CD4-positive, alpha-beta T cell treated with Interleukin-17A for 1 hour (primary cell): ENCODE data around the gene RACGAP1.
A peak's percentile ranks its signal among the peaks of the same experiment; 100 is the strongest.
"Not testable (repeated sequence)": the region's sequence is repeated elsewhere in the genome, so short reads cannot be mapped to it uniquely, and the experiment has no call there.

Source experiments
- DNase-seq: peaks from one replicate; pipeline ENCODE4 v3.0.0-alpha.2; 2020

The RACGAP1 gene

DNA sequence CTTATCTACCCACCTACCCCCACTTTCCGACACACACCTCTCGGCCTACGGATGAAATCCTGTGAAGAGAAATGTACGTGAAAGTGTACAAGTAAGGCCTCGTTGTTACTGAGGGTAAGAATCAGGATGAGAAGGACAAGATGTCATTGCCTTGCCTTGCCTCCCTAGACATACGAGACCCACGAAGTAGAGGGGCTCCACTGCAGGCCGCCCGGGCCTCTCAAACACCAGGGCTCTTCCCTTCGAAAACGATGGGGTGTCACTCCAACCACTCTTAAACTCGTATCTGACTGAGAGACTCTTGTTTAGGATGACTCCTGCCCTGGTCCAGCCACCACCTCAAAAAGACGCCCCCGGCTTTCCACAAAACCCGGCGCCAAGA lies 498 bp downstream of the RACGAP1 start:
- DNase-seq = peak; percentile 9

DNA sequence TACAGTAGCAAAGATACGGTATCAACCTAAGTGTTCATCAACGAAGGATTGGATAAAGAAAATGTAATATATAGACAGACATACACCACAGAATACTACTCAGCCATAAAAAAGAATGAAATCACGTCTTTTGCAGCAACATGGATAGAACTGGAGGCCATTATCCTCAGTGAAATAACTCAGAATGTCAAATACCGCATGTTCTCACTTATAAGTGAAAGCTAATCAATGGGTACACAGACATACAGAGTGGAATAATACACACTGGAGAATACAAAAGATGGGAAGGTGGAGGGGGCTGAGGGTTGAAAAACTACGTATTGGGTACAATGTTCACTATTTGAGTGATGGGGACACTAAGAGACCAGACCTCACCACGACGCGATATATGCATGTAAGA lies 1.1 kb downstream of the RACGAP1 start:
- DNase-seq = no peak

DNA sequence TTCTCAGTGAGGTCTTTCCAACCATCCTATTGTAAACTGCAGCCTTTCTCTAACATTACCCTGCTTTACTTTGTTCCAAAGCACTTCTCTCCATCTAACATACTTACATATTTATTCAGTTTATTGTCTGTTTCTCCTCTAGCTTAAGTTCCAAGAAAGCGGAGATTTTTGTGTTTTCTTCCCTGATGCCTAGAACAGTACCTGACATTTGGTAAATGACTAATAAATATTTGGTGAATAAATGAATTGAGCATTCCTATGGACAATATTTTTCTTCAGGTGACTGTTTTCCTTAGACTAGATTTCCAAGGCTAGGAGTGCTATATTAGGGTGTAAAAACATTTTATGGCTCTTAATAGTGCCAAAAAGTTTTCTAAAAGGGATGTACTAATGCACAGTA lies 2.4 kb downstream of the RACGAP1 start:
- DNase-seq = no peak

DNA sequence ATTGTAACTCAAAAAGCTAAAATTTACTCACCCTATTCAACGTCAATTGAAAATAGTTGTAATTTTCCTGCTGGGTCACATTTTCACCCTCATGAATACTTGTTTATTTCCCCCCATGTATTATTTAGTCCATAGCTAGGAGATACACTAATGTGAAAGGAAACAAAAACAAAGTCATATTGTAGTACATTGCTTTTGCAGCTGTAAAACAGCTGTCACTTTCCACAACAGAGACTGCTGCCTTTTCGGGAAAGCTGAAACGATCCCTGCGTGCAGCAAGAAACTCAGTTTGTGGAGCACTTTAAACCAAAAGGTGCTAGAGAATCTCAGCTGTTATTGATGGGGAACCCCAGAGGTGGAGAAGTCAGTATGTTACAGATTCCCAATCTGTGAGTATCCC lies 4.3 kb downstream of the RACGAP1 start:
- no peak for DNase-seq

DNA sequence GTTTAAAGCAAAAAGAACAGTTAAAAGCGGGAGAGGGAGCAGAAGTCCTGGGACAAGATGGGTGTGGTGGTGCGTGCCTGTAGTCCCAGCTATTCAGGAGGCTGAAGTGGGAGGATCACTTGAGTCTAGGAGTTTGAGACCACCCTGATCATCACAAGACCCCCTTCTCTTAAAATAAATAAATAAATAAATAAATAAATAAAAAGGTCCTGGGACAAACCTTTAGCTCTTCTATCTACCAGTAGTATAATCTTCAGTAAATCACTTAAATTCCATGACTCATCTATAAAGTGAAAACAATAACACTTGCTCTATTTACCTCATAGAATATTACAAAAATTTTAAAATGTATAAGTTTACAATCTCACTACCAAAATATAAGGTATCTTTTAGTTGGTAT lies 5.8 kb downstream of the RACGAP1 start:
- DNase-seq = no peak

DNA sequence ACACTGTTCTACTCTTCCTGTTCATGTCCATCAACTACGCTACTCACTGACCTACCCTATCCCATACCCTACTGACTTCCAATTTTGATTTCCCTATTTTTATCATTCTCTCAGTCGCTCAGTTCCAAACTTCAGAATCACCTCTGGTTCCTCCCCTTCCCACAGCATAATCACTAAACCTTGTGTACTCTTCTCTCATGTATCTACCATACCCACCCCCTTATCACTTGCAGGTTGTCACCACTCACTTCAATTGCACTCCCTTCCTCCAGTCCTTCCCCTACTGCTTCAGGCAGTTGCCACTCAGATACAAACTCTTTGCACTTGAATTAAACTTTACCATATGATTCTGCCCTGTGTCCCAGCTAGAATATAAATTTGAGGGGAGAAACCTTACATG lies 6.3 kb downstream of the RACGAP1 start:
- no peak for DNase-seq

DNA sequence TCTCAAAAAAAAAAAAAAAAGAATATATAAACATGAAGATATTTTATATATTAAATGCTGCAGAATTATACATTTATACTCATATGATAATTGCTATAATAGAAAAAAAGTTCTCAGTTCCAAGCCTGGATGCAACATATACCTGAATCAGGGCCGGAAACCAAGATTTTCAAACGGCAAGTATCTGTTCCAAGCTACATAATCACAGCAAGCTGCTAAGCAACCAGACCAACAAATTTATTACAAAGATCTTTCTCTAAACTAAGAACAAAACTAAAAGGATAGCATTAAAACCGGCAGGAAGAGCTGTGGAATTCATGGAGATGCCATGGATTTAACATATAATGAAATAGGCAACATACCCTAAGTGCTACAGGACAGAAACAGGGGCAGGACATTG lies 7.1 kb downstream of the RACGAP1 start:
- DNase-seq = no peak

DNA sequence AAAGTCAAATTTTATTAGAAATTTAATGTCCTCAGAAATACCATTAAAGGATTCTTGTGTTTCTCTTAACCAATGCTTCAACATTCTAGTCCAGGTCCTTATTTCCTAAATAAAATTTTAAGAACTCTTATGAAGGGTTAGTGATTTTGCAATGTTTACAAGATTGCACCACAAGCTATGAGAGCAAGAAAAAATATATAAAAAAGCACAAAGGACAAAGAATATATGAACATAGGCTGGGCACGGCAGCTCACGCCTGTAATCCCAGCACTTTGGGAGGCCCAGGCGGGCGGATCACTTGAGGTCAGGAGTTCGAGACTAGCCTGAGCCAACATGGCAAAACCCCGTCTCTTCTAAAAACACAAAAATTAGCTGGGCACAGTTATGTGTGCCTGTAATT lies 7.7 kb downstream of the RACGAP1 start:
- no peak for DNase-seq

DNA sequence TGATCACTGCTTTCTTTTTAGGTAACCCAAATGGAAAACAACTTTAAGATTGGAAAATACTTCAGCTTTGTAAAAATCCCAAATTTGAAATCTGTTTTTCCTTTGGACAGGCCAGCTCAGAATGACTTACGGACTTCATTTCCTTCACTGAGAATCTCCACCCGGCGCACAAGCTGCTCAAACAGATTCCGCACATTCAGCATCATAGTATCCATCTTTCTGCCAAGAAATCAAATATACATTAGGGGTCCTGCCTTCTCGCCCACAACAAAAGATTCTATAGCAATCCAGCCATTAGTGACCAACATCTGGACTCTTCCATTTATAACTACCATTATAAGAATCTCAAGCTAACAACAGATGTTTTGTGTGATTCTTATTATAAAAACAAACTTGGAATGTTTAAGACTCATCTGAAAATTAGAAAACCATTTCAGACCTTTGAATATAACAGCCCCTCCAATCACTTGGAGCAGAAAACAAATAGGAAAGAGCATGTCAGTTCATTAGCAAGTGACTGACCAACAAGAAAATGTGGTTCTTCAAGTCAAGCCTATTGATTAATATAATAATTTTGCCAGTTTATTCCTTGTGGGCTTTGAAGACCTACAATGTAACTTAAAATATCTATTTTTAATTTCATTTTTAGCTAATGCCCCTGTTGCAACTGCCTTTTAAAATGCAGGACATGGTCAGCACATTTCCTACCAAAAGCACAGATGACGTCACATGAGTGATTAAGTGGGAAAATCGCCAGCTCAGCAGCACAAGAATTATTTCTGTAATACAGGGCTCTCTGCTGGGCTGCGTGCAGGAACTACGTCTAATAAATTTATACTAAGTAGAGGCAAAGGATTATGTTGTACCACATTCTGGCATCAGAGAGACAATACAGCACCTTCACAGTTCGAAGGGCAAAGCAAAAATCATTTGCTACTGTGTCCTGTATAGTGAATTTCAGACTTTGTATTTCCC lies 8.5 kb downstream of the RACGAP1 start:
- no peak for DNase-seq

DNA sequence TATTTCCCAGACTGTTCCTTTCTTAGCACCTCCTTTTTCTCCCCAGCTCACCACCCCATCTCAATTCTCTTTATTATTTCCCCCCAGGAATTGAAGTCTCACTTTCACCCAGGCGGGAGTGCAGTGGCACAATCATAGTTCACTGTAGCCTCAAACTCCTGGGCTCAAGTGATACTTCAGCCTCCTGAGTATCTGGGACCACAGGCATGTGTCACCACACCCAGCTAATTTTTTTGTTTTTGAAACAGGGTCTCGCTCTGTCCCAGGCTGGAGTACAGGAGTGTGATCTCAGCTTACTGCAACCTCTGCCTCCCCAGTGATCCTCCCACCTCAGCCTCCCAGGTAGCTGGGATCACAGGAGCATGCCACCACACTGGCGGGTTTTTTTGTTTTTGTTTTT lies 11.0 kb downstream of the RACGAP1 start:
- no peak for DNase-seq

DNA sequence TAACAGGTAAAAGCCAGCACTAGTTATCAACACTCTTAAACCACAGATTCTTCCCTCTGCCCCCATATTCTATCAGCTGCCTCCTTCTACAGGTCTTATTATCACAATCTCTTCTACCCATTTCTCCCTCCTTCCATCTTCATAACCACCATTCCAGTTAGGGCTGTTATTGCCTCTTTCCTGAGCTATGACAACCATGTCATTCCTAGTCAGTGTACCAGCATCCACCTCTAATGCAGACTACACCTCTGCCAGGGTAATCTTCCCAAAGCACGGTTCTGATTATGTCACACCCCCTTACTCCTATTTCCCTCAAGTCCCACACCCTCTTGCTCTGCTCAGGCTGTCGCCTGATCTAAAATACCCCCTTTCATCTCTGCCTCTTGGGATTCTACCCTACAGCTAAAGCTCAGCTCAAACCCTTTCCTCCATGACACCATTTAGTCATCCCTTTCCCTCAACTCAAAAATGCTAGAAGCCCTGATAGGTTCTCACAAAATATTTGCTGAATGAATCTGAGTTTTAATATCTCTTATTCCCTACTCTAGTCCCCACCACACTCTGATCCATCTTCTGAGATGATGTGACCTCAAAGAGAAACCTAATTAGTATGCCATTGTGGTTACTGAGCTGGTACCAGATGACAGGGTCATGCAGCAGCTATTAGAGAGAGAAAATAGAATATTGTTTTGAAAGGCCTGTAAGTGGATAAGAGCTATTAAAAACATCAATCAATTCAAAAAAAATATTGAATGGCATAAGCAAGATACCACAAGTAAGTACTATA lies 11.7 kb downstream of the RACGAP1 start:
- DNase-seq = peak; percentile 18

DNA sequence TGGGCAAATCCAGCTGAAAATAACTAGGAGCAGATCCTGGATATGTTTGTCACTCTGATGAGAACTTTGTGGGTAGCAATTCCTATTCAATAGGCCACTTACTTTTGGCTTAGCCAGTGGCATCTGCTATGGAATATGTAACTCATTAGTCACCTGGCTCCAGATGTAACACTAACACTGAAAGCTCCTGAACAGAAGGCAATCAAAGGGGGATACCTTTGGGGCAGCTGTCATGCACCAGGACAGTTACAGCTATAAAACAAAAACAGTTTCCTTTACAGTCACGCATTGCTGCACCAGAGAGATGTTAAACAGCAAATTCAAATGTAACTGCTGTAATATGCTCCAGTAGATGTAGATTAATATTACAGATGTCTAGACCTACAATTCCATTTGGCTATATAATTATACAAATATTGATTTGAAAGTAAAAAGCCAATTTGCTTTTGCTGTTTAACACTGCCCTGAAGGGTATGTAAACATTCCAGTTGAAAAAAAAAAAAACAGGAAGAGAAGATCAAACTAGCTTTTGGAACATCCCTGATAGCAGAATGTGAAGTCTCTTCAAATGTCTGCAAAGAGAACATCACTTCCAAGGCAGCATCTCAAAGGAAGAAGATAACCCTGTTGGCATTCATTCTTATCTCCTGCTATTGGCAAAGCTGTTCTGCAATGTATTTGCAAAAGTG lies 18.4 kb downstream of the RACGAP1 start:
- no peak for DNase-seq

DNA sequence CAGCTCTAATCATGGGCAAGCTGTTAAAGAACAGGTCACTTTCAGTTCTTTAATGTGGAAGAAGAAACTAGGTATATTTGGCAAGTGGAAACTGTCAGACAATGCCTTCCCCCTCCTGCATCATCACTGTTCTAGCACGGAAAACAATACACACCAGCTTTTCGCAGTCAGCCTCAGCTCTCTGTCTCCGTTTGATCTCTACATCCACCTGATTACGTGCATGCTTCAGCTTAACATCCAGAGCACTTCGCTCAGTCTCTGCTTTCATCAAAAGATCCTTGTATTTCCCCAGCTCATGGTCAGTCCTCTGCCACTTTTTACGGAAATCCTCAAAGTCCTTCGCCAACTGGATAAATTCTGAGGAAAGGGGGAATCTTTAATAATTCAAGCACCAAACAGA lies 19.0 kb downstream of the RACGAP1 start:
- DNase-seq = no peak

DNA sequence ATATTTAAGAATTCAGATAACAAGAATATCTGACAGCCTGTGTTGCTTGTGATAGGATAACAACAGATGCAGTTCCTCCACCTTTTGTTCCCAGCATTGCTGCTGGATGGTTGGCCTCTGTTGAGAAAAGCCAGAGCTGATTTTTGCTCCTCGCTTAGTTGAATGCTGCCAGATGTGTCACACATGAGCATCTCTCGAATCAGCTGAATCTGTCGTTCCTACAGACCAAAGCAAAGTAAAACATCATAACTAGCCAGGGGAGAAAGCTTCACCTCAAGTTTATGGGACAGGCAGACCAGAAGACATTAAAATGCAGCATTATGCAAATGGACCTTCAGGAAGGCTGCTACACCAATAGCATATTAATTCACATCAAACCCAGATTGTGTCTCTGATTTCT lies 20.1 kb downstream of the RACGAP1 start:
- no peak for DNase-seq

DNA sequence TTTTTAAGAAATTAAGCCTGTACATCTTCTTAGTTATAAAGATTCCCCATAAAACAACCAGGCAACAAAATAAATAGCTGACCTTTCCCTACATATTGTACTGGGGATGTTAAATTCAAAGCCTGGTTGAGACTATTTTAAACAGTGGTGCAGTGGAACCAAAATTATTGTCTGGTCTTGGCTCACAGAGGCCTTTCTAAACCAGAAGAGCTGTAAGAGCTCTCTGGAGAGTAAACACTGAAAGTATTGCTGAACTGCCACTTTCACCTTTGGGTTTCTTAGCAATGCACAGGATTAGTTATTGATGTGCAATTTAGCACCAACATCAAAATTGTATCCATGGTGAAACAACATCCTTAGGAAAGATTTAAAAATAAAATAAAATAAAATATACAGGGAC lies 20.6 kb downstream of the RACGAP1 start:
- DNase-seq = no peak

DNA sequence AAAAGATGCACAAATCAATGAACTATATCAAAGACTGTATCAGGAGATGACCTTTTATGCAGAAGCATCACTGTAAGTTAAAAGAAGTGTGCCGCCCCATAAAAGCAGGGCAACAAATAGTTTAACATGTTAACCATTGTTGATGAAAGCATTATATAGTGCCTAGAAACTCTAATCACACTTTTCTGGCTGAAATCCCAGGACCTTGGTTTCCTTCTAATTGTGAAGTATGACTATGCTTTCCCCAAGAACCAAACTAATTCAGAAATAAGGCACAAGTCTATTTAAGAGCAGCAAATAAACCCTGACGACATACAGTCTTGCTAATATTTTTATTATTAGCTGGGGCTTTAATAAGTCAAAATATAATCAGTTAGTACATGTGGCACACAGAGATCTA lies 21.7 kb downstream of the RACGAP1 start:
- DNase-seq = no peak

DNA sequence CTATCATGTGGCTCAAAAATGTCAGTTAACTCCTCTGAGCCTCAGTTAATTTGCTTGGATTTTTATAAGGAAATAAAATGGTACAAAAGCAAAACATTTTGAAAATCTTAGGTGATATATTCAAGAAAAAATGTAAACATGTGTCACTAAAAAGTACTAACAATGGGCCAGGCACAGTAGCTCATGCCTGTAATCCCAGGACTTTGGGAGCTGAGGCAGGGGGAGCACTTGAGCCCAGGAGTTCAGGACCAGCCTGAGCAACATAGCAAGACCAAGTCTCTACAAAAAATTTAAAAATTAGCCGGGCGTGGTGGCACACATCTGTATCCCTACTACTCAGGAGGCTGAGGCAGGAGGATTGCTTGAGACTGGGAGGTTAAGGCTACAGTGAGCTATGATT lies 26.8 kb downstream of the RACGAP1 start:
- no peak for DNase-seq

DNA sequence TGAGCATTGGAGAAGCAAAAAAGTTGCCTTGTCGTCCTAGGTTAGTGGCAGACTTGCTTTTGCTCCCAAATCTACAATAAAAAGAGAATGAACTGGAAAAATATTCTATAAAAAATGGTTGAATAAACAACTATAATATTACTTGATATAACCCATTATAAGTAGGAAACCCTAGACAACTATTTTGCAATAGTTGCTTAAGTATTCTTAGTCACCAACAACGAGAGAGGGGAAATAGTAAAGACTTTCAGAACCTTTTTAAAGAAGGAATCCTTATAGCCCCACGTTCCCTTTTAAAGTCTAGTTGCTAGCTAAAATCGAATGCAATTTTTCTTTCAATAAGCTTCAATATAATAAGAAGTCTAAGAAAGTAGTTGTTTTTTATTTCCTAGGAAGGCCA lies 35.0 kb downstream of the RACGAP1 start:
- no peak for DNase-seq

DNA sequence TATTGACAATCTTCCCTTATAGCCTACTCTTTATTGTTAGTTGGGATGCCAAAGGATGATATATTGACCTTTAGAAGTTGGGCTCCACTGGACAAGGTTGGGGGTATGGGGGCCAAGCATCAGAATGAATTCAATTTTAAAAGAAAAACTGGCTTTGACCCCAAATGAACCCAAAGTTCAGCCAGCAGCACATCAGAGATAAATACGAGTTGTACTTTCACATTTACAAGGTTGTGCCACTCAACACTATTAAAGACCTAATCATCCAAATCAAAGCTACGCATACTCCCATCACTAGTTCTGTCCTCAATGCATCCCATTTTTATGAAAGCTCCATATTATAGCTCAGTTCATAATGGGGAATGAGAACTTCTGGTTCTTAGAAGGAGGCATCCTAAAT lies 35.9 kb downstream of the RACGAP1 start:
- DNase-seq = not testable (repeated sequence)

DNA sequence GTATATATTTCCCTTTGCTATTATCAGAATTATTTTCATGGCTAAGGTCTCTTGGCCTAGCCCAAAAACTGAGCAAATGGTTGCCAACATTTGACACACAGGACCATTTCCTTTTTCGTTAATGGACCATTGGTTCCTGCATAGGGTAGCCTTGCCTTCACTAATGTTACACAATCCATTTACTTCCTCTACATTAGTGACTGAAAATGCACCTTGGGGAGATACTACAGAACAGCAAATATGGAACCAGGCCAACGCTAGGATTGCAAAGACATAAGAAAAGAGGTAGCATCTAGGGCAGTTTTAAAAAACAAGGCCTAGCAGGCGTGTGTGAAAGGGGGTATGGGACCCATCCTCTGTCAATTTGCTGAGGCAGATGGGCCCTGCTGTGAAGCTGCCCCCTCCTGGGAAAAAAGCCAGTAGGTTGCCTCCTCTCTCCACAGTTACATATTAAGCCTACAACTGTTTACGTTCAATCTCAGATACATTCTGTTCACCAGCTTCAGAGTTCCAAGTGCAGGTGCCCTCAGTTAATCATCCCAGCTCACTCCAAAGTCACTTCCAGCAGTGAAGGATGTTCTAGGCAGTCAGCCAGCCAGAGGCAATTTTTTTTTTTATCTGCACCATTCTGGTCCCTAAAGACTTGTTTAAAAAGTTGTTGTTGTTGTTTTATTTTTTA lies 37.5 kb downstream of the RACGAP1 start:
- no peak for DNase-seq

DNA sequence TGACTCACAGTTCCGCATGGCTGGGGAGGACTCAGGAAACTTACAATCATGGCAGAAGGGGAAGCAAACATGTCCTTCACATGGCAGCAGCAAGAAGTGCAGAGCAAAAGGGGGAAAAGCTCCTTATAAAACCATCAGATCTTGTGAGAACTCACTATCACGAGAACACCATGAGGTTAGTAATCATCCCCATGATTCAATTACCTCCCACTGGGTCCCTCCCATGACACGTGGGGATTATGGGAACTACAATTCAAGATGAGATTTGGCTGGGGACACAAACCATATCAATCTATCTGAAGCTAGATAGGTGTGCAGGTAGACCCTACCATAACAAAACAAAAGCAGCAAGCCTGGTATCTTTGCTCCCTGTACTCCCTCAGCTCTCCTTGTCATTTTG lies 38.8 kb downstream of the RACGAP1 start:
- DNase-seq = not testable (repeated sequence)

DNA sequence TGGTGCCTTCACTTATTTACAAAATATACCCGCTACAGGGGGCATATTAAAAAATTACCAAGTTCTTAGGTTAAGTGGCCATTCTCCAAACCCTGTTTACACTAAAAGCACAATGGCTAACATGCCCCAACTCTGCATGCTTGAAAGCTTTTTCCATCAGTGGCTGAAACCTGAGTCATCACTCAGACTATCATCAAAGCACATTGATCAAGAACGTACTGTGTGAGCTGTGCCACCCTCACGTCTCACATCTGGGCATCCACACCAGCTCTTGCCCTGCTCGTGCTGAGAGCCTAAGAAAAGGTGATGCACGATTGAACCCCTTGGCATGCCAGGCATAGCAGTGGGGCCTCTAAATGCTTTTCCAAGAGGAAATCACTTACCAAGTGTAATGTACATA lies 39.3 kb downstream of the RACGAP1 start:
- no peak for DNase-seq
